ENCODE measurements around the gene TMPRSS6.

DNA sequence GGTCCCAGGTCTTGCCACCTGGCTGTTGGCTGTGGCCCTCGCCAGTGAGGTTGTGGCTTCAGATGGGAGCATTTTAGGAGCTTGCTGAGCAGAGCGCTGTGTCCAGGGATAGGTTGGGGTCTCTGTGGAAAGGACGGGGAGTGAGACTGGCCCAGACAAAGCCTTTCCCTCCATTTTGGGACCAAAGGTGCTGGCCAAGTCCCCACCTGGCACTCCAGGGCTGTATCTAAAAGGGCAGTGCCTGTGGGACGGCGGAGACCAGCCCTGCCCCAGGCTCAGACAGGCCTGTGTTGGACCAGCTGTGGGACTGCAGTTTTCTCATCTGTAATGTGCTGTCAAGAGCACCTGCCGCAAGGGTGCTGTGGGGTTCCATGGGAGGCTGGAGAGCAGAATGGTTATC is 62.9 kb downstream of the TMPRSS6 start:
- no peak for TF ChIP-seq POLR2A (IDR thresholded peaks at IDR 0.05)
- TF ChIP-seq, protein P1, sequence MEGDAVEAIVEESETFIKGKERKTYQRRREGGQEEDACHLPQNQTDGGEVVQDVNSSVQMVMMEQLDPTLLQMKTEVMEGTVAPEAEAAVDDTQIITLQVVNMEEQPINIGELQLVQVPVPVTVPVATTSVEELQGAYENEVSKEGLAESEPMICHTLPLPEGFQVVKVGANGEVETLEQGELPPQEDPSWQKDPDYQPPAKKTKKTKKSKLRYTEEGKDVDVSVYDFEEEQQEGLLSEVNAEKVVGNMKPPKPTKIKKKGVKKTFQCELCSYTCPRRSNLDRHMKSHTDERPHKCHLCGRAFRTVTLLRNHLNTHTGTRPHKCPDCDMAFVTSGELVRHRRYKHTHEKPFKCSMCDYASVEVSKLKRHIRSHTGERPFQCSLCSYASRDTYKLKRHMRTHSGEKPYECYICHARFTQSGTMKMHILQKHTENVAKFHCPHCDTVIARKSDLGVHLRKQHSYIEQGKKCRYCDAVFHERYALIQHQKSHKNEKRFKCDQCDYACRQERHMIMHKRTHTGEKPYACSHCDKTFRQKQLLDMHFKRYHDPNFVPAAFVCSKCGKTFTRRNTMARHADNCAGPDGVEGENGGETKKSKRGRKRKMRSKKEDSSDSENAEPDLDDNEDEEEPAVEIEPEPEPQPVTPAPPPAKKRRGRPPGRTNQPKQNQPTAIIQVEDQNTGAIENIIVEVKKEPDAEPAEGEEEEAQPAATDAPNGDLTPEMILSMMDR (IDR thresholded peaks at IDR 0.05), result no peak

Data from testis (tissue), 2 donors.